HG02884 (cell line): ENCODE measurements around the gene LRIF1.

Experiments
- ATAC-seq: cut with Tn5 transposase; IDR thresholded peaks from one replicate; pipeline ENCODE4 v1.9.1; 2021; ENCODE audit warnings: mild to moderate bottlenecking, moderate library complexity; ENCODE audit not compliant: unreplicated experiment

The LRIF1 gene

GRCh38 chr1:110898734-110899457, 64.8 kb downstream of the LRIF1 start:
- ATAC-seq = no peak

DNA sequence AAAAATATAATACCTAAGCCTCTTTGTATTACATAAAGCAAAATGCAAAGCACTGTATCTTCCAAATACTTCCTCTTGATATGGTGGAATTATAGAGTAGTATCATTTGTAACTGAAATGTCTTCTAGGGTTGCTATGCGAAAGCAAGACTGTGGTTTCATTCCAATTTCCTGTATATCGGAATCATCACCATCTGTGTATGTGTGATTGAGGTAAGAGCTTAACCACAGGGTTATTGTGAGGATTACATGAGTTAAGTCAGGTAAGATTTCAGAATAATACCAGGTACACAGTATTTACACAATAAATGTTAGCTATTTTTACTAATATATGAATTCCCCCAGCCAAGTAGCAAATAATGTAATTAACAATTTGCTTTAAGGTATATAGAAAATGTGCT, 66.0 kb downstream of the LRIF1 start:
- no peak for ATAC-seq
